HCT116 (cell line): Measurements from ENCODE around the gene RGS11. TPM values are rescaled to one million over a fixed set of nuclear protein-coding genes. Genes with fewer than 3 reads are reported as not detected.

ENCODE experiments used
- ATAC-seq: fragments of 200-7000 bp; cut with Tn5 transposase; 2 replicates; pipeline ENCODE4 v1.9.1; 2020; ENCODE audit warnings: mild to moderate bottlenecking, moderate library complexity
- BruUV-seq: library from RNA; stranded (reverse); fragments of 400-500 nt; replicated peaks from 2 replicates; lab custom pipeline; 2021; lab: Mats Ljungman, UMichigan
- CTCF ChIA-PET: fragments of 300-600 bp; sonication (Branson Sonifier 250); formaldehyde crosslinking; loops from one replicate; lab custom pipeline; 2021; ENCODE audit warnings: antibody characterized with exemption; lab: Charles Lee
- POLR2A ChIA-PET: fragments of 300-600, 350-600 bp; sonication (Branson Sonifier 250); formaldehyde crosslinking; loops from one replicate; lab custom pipeline; 2021; ENCODE audit warnings: antibody characterized with exemption; lab: Charles Lee
- RAD21 ChIA-PET, 2 experiments: fragments of 300-600 bp; sonication (Branson Sonifier 250); formaldehyde crosslinking; loops; one replicate each; lab custom pipeline; 2023; ENCODE audit warnings: low total read pairs in 2 of 2; ENCODE audit not compliant: uncharacterized antibody in 2 of 2, unreplicated experiment in 2 of 2, low non-redundant PET in 1 of 2; lab: Charles Lee
- DNase-seq: peaks from one replicate; pipeline ENCODE4 v3.0.0-alpha.2; 2010; ENCODE audit warnings: low read depth, low spot score
- H2AFZ ChIP-seq: fragments of 200-600 bp; shearing (Covaris generic), sonication (generic); 2 replicates; pipeline ENCODE4 v1.6.1; 2017; ENCODE audit warnings: low read depth, mixed run types, mixed read lengths, antibody characterized with exemption, low read length; ENCODE audit not compliant: poor library complexity, severe bottlenecking
- H3K27ac ChIP-seq: 2 replicates; pipeline ENCODE4 v1.5.1; 2012; ENCODE audit warnings: low read depth, low read length
- H3K27me3 ChIP-seq: fragments of 200-600 bp; sonication (generic); 2 replicates; pipeline ENCODE4 v1.6.1; 2016; ENCODE audit warnings: mixed run types, low read length, mixed read lengths; ENCODE audit not compliant: insufficient read depth
- H3K36me3 ChIP-seq, 2 experiments: fragments of 200-500 bp in 1 of 2; fragments of 200-600 bp in 1 of 2; sonication (Bioruptor generic) in 1 of 2; sonication (generic) in 1 of 2; 2 replicates each; pipeline versions ENCODE4 v1.5.1 to v1.6.1; 2014 to 2016; ENCODE audit warnings: low read length in 2 of 2, inconsistent platforms in 1 of 2, mixed read lengths in 1 of 2, mixed run types in 1 of 2; ENCODE audit not compliant: insufficient read depth in 2 of 2, control insufficient read depth in 1 of 2
- H3K4me1 ChIP-seq, 2 experiments: fragments of 200-600 bp in 1 of 2; sonication (generic) in 1 of 2; 2 replicates each; pipeline versions ENCODE4 v1.5.1 to v1.6.1; 2012 to 2017; ENCODE audit warnings: low read length in 2 of 2, inconsistent platforms in 1 of 2, mild to moderate bottlenecking in 1 of 2, mixed read lengths in 1 of 2, mixed run types in 1 of 2, moderate library complexity in 1 of 2; ENCODE audit not compliant: insufficient read depth in 2 of 2, control insufficient read depth in 1 of 2
- H3K4me2 ChIP-seq: fragments of 200-600 bp; sonication (generic); 2 replicates; pipeline ENCODE4 v1.6.1; 2017; ENCODE audit warnings: mixed run types, low read length, mixed read lengths
- H3K4me3 ChIP-seq, 2 experiments: fragments of 200-600 bp in 1 of 2; sonication (generic) in 1 of 2; replicated peaks in 1 of 2; 2 replicates each; pipeline ENCODE4 v1.5.1; 2011 to 2016; ENCODE audit warnings: low read length in 2 of 2, control low read depth in 1 of 2, low read depth in 1 of 2, mild to moderate bottlenecking in 1 of 2, mixed read lengths in 1 of 2, mixed run types in 1 of 2
- H3K79me2 ChIP-seq: fragments of 200-600 bp; sonication (generic); 2 replicates; pipeline ENCODE4 v1.6.1; 2017; ENCODE audit warnings: mild to moderate bottlenecking, mixed run types, low read length, moderate library complexity, mixed read lengths; ENCODE audit not compliant: insufficient read depth
- H3K9ac ChIP-seq: fragments of 200-600 bp; sonication (generic); 2 replicates; pipeline ENCODE4 v1.6.1; 2016; ENCODE audit warnings: low read length, mixed read lengths
- H3K9me2 ChIP-seq: fragments of 200-600 bp; sonication (generic), shearing (Covaris generic); 2 replicates; pipeline ENCODE4 v1.6.1; 2017; ENCODE audit warnings: mixed run types, mild to moderate bottlenecking, moderate library complexity; ENCODE audit not compliant: insufficient read depth
- H3K9me3 ChIP-seq, 2 experiments: fragments of 200-500 bp in 1 of 2; fragments of 200-600 bp in 1 of 2; sonication (Bioruptor generic) in 1 of 2; sonication (generic) in 1 of 2; 2 replicates each; pipeline ENCODE4 v1.6.1; 2014 to 2017; ENCODE audit warnings: low read length in 2 of 2, mixed read lengths in 2 of 2, inconsistent platforms in 1 of 2, low read depth in 1 of 2, mild to moderate bottlenecking in 1 of 2, mixed run types in 1 of 2, moderate library complexity in 1 of 2; ENCODE audit not compliant: control insufficient read depth in 1 of 2, insufficient read depth in 1 of 2
- H4K20me1 ChIP-seq: fragments of 200-600 bp; sonication (generic), shearing (Covaris generic); 2 replicates; pipeline ENCODE4 v1.6.1; 2017; ENCODE audit warnings: mixed run types, mild to moderate bottlenecking, moderate library complexity; ENCODE audit not compliant: insufficient read depth
- ATF3 ChIP-seq: IDR thresholded peaks from 2 replicates; pipeline ENCODE4 v1.6.1; 2012
- CEBPB ChIP-seq: IDR thresholded peaks from 2 replicates; pipeline ENCODE4 v1.6.1; 2012; ENCODE audit warnings: low read depth
- EZH2phosphoT487 ChIP-seq: fragments of 200-600 bp; IDR thresholded peaks from 2 replicates; pipeline ENCODE4 v1.6.1; 2018; ENCODE audit warnings: antibody characterized with exemption, borderline replicate concordance
- FOSL1 ChIP-seq: IDR thresholded peaks from 2 replicates; pipeline ENCODE4 v1.6.1; 2012; ENCODE audit warnings: low read depth
- JUND ChIP-seq: IDR thresholded peaks from 2 replicates; pipeline ENCODE4 v1.6.1; 2012
- MAX ChIP-seq: IDR thresholded peaks from 2 replicates; pipeline ENCODE4 v1.6.1; 2012
- POLR2A ChIP-seq: IDR thresholded peaks from 2 replicates; pipeline ENCODE4 v1.7.0; 2011; ENCODE audit warnings: borderline replicate concordance; ENCODE audit not compliant: insufficient read depth, insufficient read length; ENCODE audit errors: extremely low read depth
- SP1 ChIP-seq: IDR thresholded peaks from 2 replicates; pipeline ENCODE4 v1.6.1; 2012; ENCODE audit warnings: low read depth
- SRF ChIP-seq: IDR thresholded peaks from 2 replicates; pipeline ENCODE4 v1.6.1; 2012; ENCODE audit warnings: low read depth
- TCF7L2 ChIP-seq: IDR thresholded peaks from 2 replicates; pipeline ENCODE4 v1.7.0; 2011; ENCODE audit warnings: borderline replicate concordance, inconsistent platforms; ENCODE audit not compliant: insufficient read depth, insufficient read length; ENCODE audit errors: extremely low read depth
- YY1 ChIP-seq: IDR thresholded peaks from 2 replicates; pipeline ENCODE4 v1.6.1; 2011; ENCODE audit warnings: low read length, low read depth, moderate library complexity, mild to moderate bottlenecking; ENCODE audit not compliant: insufficient replicate concordance; ENCODE audit errors: extremely low read depth
- ZFX ChIP-seq: fragments of 450-650 bp; IDR thresholded peaks from 2 replicates; pipeline ENCODE4 v1.6.1; 2017
- ZNF274 ChIP-seq: fragments of 200-500 bp; sonication (Bioruptor generic); IDR thresholded peaks from 2 replicates; pipeline ENCODE4 v1.6.1; 2014; ENCODE audit warnings: mild to moderate bottlenecking, low read depth, low read length, inconsistent platforms
- intact Hi-C: fragments of 100-400 bp; cut with micrococcal nuclease; formaldehyde crosslinking; loops from 2 replicates; pipeline ENCODE4 v1.10.0; 2022
- total RNA-seq: library from RNA; stranded (reverse); gene quantifications from one replicate; pipeline ENCODE4 v1.2.1, GENCODE V29; 2021; ENCODE audit not compliant: unreplicated experiment

Gene RGS11
- total RNA-seq, 1 experiment from 2014 or later: not detected

- Histone ChIP-seq H3K4me3 (no peak overlapping the region), H3K4me1 (no peaks in the 10 kb centered on the region), H3K4me2 (no peak overlapping the region), H3K27ac (no peak overlapping the region), H3K9me3 (no peaks in the 10 kb centered on the region), H3K79me2 (peaks cover 54% of the 10 kb centered on the region), H3K36me3 (peaks cover 5% of the 10 kb centered on the region in 2 experiments; a peak in 2 of 4 replicates), H4K20me1 (no peaks in the 10 kb centered on the region), H3K9ac (no peak overlapping the region), H2AFZ (no peak overlapping the region), H3K27me3 (no peaks in the 10 kb centered on the region), H3K9me2 (no peaks in the 10 kb centered on the region)
- no TSS peak for BruUV-seq
- TF ChIP-seq ZFX: no peak
- TF ChIP-seq POLR2A: no peak
- no peak for TF ChIP-seq ATF3
- no peak for TF ChIP-seq FOSL1
- no peak for TF ChIP-seq YY1
- no peak for TF ChIP-seq SRF
- no peak for TF ChIP-seq CEBPB
- no peak for TF ChIP-seq SP1
- no peak for TF ChIP-seq EZH2phosphoT487
- TF ChIP-seq ZNF274: no peak
- no peak for TF ChIP-seq MAX
- no peak for TF ChIP-seq TCF7L2
- TF ChIP-seq JUND: no peak
- ChIA-PET CTCF (no interaction called here), POLR2A (no interaction called here), RAD21 (no interaction called here)
- ATAC-seq: no peak
- no peak for DNase-seq
- intact Hi-C loops: no loop called here
These were observed 55.7 kb downstream of the RGS11 start for GRCh38 chr16:220021-220420.

Other genes starting within 250 kb of the RGS11 start
- 22.7 TPM for gene POLR3K, start 222.3 kb downstream of the RGS11 start, total RNA-seq
- gene SNRNP25, start 222.1 kb downstream of the RGS11 start, total RNA-seq: 24.5 TPM
- 19.8 TPM for gene RHBDF1, start 203.3 kb downstream of the RGS11 start, total RNA-seq
- 32.6 TPM for gene MPG, start 197.7 kb downstream of the RGS11 start, total RNA-seq
- gene NPRL3, start 137.3 kb downstream of the RGS11 start, total RNA-seq: 32.0 TPM
- not detected for gene HBZ, start 123.3 kb downstream of the RGS11 start, total RNA-seq
- gene HBM, start 110.0 kb downstream of the RGS11 start, total RNA-seq: not detected
- 3.0 TPM for gene HBA2, start 103.1 kb downstream of the RGS11 start, total RNA-seq
- 4.9 TPM for gene HBA1, start 99.3 kb downstream of the RGS11 start, total RNA-seq
- not detected for gene HBQ1, start 95.5 kb downstream of the RGS11 start, total RNA-seq
- gene LUC7L, start 46.5 kb downstream of the RGS11 start, total RNA-seq: 50.5 TPM
- 36.4 TPM for gene FAM234A, start 41.1 kb downstream of the RGS11 start, total RNA-seq
- gene ARHGDIG, start 4.6 kb upstream of the RGS11 start, total RNA-seq: not detected
- 0.93 TPM for gene PDIA2, start 7.2 kb upstream of the RGS11 start, total RNA-seq
- 20.2 TPM for gene AXIN1, start 76.8 kb upstream of the RGS11 start, total RNA-seq
- 61.4 TPM for gene MRPL28, start 94.6 kb upstream of the RGS11 start, total RNA-seq
- gene PGAP6, start 106.0 kb upstream of the RGS11 start, total RNA-seq: 35.4 TPM
- 68.2 TPM for gene NME4, start 121.3 kb upstream of the RGS11 start, total RNA-seq
- gene DECR2, start 125.9 kb upstream of the RGS11 start, total RNA-seq: 17.1 TPM
- gene RAB11FIP3, start 149.7 kb upstream of the RGS11 start, total RNA-seq: 12.8 TPM